ENCODE data around the gene IMPDH2. TPM values are rescaled to one million over a fixed set of nuclear protein-coding genes. Genes with fewer than 3 reads are reported as not detected.

The IMPDH2 gene
- total RNA-seq, 4 donors from 2014 or later, result 178 to 229 (median 205) TPM

DNA sequence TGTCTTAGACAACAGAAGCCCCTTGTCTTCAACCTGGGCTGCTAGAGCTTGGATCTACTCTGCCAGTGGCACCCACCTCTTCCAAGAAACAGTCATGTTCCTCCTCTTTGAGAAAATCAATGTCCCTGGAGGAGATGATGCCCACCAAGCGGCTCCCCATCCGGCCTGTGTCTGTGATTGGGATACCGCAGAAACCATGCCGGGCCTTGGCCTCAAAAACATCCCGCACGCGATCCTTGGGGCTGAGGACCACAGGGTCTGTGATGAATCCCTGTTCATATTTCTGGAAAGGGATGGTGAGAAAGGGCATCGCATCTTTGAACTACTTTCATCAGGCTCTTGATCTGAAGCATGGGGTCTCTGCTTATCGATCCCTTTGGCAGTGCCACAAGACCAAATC is 1.6 kb downstream of the IMPDH2 start:
- Histone ChIP-seq H3K4me1 (peaks cover 33 to 41% of the 10 kb centered on the region in 2 donors), H3K27ac (peak overlapping the region; percentile 94 to 98 (median 96)), H3K9me3 (no peaks in the 10 kb centered on the region), H3K4me3 (no peak overlapping the region), H3K36me3 (peaks cover 0 to 78% of the 10 kb centered on the region in 2 donors), H3K27me3 (no peaks in the 10 kb centered on the region)
- in situ Hi-C loops (cut with MboI; ENCODE audit: low sequenced_read_pairs in 4 of 4), result no loop called here
- TF ChIP-seq, protein P1, sequence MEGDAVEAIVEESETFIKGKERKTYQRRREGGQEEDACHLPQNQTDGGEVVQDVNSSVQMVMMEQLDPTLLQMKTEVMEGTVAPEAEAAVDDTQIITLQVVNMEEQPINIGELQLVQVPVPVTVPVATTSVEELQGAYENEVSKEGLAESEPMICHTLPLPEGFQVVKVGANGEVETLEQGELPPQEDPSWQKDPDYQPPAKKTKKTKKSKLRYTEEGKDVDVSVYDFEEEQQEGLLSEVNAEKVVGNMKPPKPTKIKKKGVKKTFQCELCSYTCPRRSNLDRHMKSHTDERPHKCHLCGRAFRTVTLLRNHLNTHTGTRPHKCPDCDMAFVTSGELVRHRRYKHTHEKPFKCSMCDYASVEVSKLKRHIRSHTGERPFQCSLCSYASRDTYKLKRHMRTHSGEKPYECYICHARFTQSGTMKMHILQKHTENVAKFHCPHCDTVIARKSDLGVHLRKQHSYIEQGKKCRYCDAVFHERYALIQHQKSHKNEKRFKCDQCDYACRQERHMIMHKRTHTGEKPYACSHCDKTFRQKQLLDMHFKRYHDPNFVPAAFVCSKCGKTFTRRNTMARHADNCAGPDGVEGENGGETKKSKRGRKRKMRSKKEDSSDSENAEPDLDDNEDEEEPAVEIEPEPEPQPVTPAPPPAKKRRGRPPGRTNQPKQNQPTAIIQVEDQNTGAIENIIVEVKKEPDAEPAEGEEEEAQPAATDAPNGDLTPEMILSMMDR (IDR thresholded peaks at IDR 0.05 in 4 of 5, conservative IDR thresholded peaks at IDR 0.05 in 1 of 5), result no peak
- TF ChIP-seq POLR2A (IDR thresholded peaks at IDR 0.05), result no peak
- no peak for ATAC-seq
- DNase-seq, result no peak
- intact Hi-C loops (cut with DNase I; ENCODE audit: low total_unique reads), result loop anchor here (2.0 kb wide), 2 partner anchors 37 to 109 kb away; partner anchors contain the start of genes ARIH2 and P4HTM

GRCh38 chr3:49026536-49026935 is 2.7 kb downstream of the IMPDH2 start:
- ATAC-seq (no peak), DNase-seq (no peak)
- no peak overlapping the region for H3K4me3 ChIP-seq
- in situ Hi-C loops (cut with MboI; ENCODE audit: low sequenced_read_pairs in 4 of 4) (no loop called here), intact Hi-C loops (cut with DNase I; ENCODE audit: low total_unique reads) (no loop called here)
- H3K9me3 ChIP-seq, result no peaks in the 10 kb centered on the region
- peak overlapping the region in 2 of 4 donors; percentile 96 to 98 for H3K27ac ChIP-seq
- peaks cover 0 to 67% of the 10 kb centered on the region in 2 donors for H3K36me3 ChIP-seq
- TF ChIP-seq, protein P1 (IDR thresholded peaks at IDR 0.05 in 4 of 5, conservative IDR thresholded peaks at IDR 0.05 in 1 of 5), result no peak
- TF ChIP-seq POLR2A (IDR thresholded peaks at IDR 0.05), result no peak
- H3K27me3 ChIP-seq, result no peaks in the 10 kb centered on the region
- H3K4me1 ChIP-seq, result peaks cover 33 to 45% of the 10 kb centered on the region in 2 donors

DNA sequence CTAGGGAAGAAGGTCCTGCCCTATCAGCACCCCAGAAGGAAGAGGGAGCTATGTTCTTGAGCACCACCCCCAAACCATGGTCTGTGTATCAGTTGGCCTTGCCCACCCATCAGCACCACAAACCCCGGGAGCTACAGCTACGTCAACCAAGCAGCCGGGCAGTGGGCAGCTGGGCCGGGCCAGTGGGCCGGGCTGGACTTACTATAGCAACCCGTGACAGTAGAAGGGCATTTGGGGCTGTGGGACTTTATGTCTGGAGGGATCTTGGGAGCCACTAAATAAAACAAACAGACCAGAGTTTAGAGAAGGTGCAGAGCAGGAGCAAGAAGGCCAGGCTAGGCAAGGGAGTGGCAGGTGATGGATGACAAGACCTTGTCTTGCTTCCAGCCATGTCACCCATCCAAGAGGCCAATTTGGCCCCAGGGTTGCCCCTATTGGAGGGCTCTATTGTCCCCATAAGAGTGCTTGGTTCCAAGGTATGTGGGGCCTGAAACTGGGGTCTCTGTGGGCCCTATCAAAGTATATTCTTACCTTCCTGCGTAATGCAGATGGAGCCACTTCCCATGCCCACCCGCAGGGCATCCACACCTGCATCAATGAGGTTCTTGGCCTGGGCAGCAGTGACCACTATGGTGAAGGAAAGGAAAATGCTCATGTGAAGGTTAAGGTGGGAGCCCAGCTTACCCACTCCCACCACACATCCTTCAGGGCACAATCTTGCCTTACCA is 3.2 kb downstream of the IMPDH2 start:
- no peak overlapping the region for H3K4me3 ChIP-seq
- peaks cover 33 to 45% of the 10 kb centered on the region in 2 donors for H3K4me1 ChIP-seq
- H3K9me3 ChIP-seq, result no peaks in the 10 kb centered on the region
- ATAC-seq (no peak), DNase-seq (no peak)
- peaks cover 0 to 62% of the 10 kb centered on the region in 2 donors for H3K36me3 ChIP-seq
- in situ Hi-C loops (cut with MboI; ENCODE audit: low sequenced_read_pairs in 4 of 4) (no loop called here), intact Hi-C loops (cut with DNase I; ENCODE audit: low total_unique reads) (no loop called here)
- H3K27ac ChIP-seq, result peak overlapping the region in 1 of 4 donors; percentile 96
- TF ChIP-seq POLR2A (IDR thresholded peaks at IDR 0.05), result no peak
- TF ChIP-seq, protein P1 (IDR thresholded peaks at IDR 0.05 in 4 of 5, conservative IDR thresholded peaks at IDR 0.05 in 1 of 5), result no peak
- H3K27me3 ChIP-seq, result no peaks in the 10 kb centered on the region

DNA sequence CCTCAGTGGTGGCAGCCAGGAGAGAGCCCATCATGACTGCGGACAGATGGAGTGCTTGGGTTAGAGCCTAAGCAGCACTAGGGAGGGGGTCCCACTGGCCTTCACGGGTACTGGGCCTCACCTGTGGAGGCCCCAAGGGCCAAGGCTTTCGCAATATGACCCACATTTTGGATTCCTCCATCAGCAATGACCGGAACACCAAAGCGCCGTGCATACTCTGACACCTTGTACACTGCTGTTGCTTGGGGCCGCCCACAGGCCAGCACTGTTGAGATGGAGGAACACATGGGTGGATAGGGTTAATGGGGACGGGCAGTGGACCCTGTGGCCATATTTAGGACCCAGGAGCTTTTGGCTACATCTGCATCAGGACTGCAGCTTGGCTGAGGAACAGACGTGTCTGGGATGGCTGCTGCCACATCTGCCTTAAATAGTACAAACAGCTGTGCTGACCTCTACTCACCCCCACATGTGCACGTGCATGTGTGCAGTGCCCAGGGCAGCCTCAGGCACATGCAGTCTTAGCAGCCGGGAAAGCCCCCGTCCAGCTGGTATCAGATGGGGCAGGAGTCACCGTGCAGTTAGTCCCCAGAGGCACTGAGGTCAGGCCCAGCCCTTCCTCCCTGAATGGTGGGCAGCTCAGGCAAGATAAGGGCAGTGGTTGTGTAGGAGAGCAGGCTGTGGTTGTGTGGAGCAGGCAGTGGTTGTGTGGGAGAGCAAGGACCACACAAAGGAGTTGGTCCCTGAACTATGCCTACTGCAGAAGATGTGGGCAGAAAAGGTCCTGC is 4.0 kb downstream of the IMPDH2 start:
- TF ChIP-seq, protein P1 (IDR thresholded peaks at IDR 0.05 in 4 of 5, conservative IDR thresholded peaks at IDR 0.05 in 1 of 5), result no peak
- TF ChIP-seq POLR2A (IDR thresholded peaks at IDR 0.05), result no peak
- no peak for DNase-seq
- Histone ChIP-seq H3K27ac (peak overlapping the region in 1 of 4 donors; percentile 96), H3K9me3 (no peaks in the 10 kb centered on the region), H3K4me3 (no peak overlapping the region), H3K36me3 (peaks cover 0 to 54% of the 10 kb centered on the region in 2 donors), H3K4me1 (peaks cover 37 to 51% of the 10 kb centered on the region in 2 donors), H3K27me3 (no peaks in the 10 kb centered on the region)
- intact Hi-C loops (cut with DNase I; ENCODE audit: low total_unique reads), result no loop called here
- in situ Hi-C loops (cut with MboI; ENCODE audit: low sequenced_read_pairs in 4 of 4), result no loop called here
- ATAC-seq, result no peak

Measured in gastrocnemius medialis (tissue), 4 donors.